ENCODE results near the gene CFL2.

DNA sequence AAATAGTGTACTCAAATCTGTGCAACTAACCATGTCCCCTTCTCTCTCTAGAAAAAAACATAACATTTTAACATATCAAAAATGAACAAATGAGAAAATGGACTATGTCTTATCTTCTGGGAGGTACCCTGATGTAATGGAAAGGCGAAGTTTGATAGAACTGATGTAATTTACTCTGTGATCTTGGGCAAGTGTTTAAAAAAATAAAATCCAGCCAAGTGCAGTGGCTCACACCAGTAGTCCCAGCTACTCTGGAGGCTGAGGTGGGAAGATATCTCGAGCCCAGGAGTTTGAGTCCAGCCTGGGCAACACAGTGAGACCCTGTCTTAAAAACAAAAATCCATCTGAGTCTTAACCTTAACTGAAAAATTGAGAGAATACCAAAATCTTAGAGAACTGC lies 35.8 kb upstream of the CFL2 start:
- TF ChIP-seq EZH2 (IDR thresholded peaks at IDR 0.05) (no peak), POLR2AphosphoS5 (IDR thresholded peaks at IDR 0.05; ENCODE audit: borderline replicate concordance, low read depth, low read length) (no peak), FOXP2 (optimal IDR thresholded peaks at IDR 0.05; ENCODE audit: control extremely low read depth, extremely low read length, insufficient read depth) (no peak)

All from SK-N-MC (cell line).